T follicular helper cell (primary cell): Measurements from ENCODE around the gene PCDH1.
"Not testable (repeated sequence)": the region's sequence is repeated elsewhere in the genome, so short reads cannot be mapped to it uniquely, and the experiment has no call there.

Experiments
- DNase-seq: peaks from one replicate; pipeline ENCODE4 v3.0.0-alpha.2; 2020; ENCODE audit warnings: low read depth
- total RNA-seq, 2 experiments: gene quantifications; one replicate each; lab custom pipeline; 2026; lab: John Stamatoyannopoulos, UW

The PCDH1 gene
- total RNA-seq = 0 to 0.18 reads per million in 2 experiments

GRCh38 chr5:141878186-141878710 is at the start of gene PCDH1:
PCDH1 (minus strand) TSS chr5:141878410; CDS start chr5:141878262, 148 bp downstream.
- no peak for DNase-seq

GRCh38 chr5:141926434-141926833 is 48.2 kb upstream of the PCDH1 start:
- no peak for DNase-seq

- peak; percentile 79 for DNase-seq
Measured at GRCh38 chr5:141923448-141924313, 45.5 kb upstream of the PCDH1 start, which contains the start of gene DELE1. DELE1 (plus strand) TSS chr5:141923871; CDS start chr5:141923942, 71 bp downstream.

GRCh38 chr5:141922827-141923447 is 44.7 kb upstream of the PCDH1 start:
- not testable (repeated sequence) for DNase-seq

- DNase-seq = no peak
Measured at GRCh38 chr5:141920771-141921170, 42.6 kb upstream of the PCDH1 start.

- no peak for DNase-seq
Measured at GRCh38 chr5:141919218-141920119, 41.3 kb upstream of the PCDH1 start.

- no peak for DNase-seq
Measured at GRCh38 chr5:141917760-141918159, 39.5 kb upstream of the PCDH1 start.

- no peak for DNase-seq
Measured at GRCh38 chr5:141916522-141916921, 38.3 kb upstream of the PCDH1 start.

- DNase-seq = no peak
Measured at GRCh38 chr5:141915881-141916336, 37.7 kb upstream of the PCDH1 start.

- no peak for DNase-seq
Measured at GRCh38 chr5:141914797-141915196, 36.6 kb upstream of the PCDH1 start.

- no peak for DNase-seq
Measured at GRCh38 chr5:141914199-141914743, 36.1 kb upstream of the PCDH1 start.

GRCh38 chr5:141913560-141914198 is 35.5 kb upstream of the PCDH1 start:
- DNase-seq = no peak

- DNase-seq = no peak
Measured at GRCh38 chr5:141910271-141910673, 32.1 kb upstream of the PCDH1 start.

- no peak for DNase-seq
Measured at GRCh38 chr5:141909212-141909611, 31.0 kb upstream of the PCDH1 start.

GRCh38 chr5:141908796-141909195 is 30.6 kb upstream of the PCDH1 start:
- no peak for DNase-seq

- no peak for DNase-seq
Measured at GRCh38 chr5:141906972-141907371, 28.8 kb upstream of the PCDH1 start.

- no peak for DNase-seq
Measured at GRCh38 chr5:141906517-141906916, 28.3 kb upstream of the PCDH1 start.

GRCh38 chr5:141904551-141904950 is 26.3 kb upstream of the PCDH1 start:
- DNase-seq = no peak

- DNase-seq = no peak
Measured at GRCh38 chr5:141903261-141903660, 25.1 kb upstream of the PCDH1 start.

GRCh38 chr5:141902015-141902814 is 24.0 kb upstream of the PCDH1 start:
- DNase-seq = no peak
